CD4-positive, alpha-beta memory T cell (primary cell): ENCODE results near the gene ZNF385A. TPM values are rescaled to one million over a fixed set of nuclear protein-coding genes. Genes with fewer than 3 reads are reported as not detected.

ENCODE experiments used
- CTCF ChIA-PET: fragments of 350-600 bp; sonication (Branson Sonifier 250); formaldehyde crosslinking; loops from one replicate; lab custom pipeline; 2021; ENCODE audit warnings: inconsistent platforms; ENCODE audit not compliant: partially characterized antibody; lab: Charles Lee
- POLR2A ChIA-PET: fragments of 350-600 bp; sonication (Branson Sonifier 250); formaldehyde crosslinking; loops from one replicate; lab custom pipeline; 2021; ENCODE audit not compliant: partially characterized antibody; lab: Charles Lee
- DNase-seq, 5 donors: peaks; one replicate each; pipeline versions ENCODE4 v3.0.0 to v3.0.0-alpha.2; 2020 to 2022; ENCODE audit warnings: mixed read lengths in 1 of 5
- H3K27ac ChIP-seq: one replicate; pipeline ENCODE4 v1.7.0; 2013; ENCODE audit warnings: low read depth, low read length
- H3K27me3 ChIP-seq: 2 replicates; pipeline ENCODE4 v1.7.0; 2013; ENCODE audit warnings: mild to moderate bottlenecking, low read length, moderate library complexity; ENCODE audit not compliant: insufficient read depth
- H3K36me3 ChIP-seq: 2 replicates; pipeline ENCODE4 v1.7.0; 2013; ENCODE audit warnings: mild to moderate bottlenecking, low read length, moderate library complexity; ENCODE audit not compliant: insufficient read depth
- H3K4me1 ChIP-seq: 2 replicates; pipeline ENCODE4 v1.7.0; 2013; ENCODE audit warnings: mild to moderate bottlenecking, low read length, moderate library complexity; ENCODE audit not compliant: insufficient read depth
- H3K4me3 ChIP-seq, 2 donors: one replicate each; pipeline ENCODE4 v1.7.0; 2013; ENCODE audit warnings: low read length in 2 of 2, mild to moderate bottlenecking in 1 of 2
- H3K9me3 ChIP-seq, 2 donors: one replicate each; pipeline ENCODE4 v1.7.0; 2013; ENCODE audit warnings: low read length in 2 of 2, control low read depth in 1 of 2; ENCODE audit not compliant: control insufficient read depth in 1 of 2
- H3K27ac Mint-ChIP-seq, 7 donors: one replicate each; pipeline ENCODE4 v1.8.0; 2020 to 2021; ENCODE audit warnings: mixed read lengths in 7 of 7, mild to moderate bottlenecking in 6 of 7, inconsistent platforms in 3 of 7, moderate library complexity in 3 of 7
- H3K27me3 Mint-ChIP-seq, 2 donors: one replicate each; pipeline ENCODE4 v1.8.0; 2020 to 2021; ENCODE audit warnings: mixed read lengths in 2 of 2
- H3K36me3 Mint-ChIP-seq, 2 donors: one replicate each; pipeline ENCODE4 v1.8.0; 2020 to 2021; ENCODE audit warnings: mixed read lengths in 2 of 2, inconsistent platforms in 1 of 2, mild to moderate bottlenecking in 1 of 2
- H3K4me1 Mint-ChIP-seq, 4 donors: one replicate each; pipeline ENCODE4 v1.8.0; 2020 to 2021; ENCODE audit warnings: mixed read lengths in 4 of 4, mild to moderate bottlenecking in 1 of 4
- H3K4me3 Mint-ChIP-seq, 8 donors: one replicate each; pipeline ENCODE4 v1.8.0; 2020 to 2021; ENCODE audit warnings: mixed read lengths in 8 of 8, mild to moderate bottlenecking in 7 of 8, moderate library complexity in 6 of 8, inconsistent platforms in 3 of 8
- H3K9me3 Mint-ChIP-seq, 8 donors: one replicate each; pipeline ENCODE4 v1.8.0; 2020 to 2021; ENCODE audit warnings: mixed read lengths in 8 of 8, mild to moderate bottlenecking in 5 of 8, inconsistent platforms in 3 of 8, moderate library complexity in 1 of 8
- intact Hi-C: fragments of 100-400 bp; cut with micrococcal nuclease; formaldehyde crosslinking; loops from one replicate; pipeline ENCODE4 v1.15.1; 2023
- polyA plus RNA-seq, 2 donors: library from polyadenylated mRNA; unstranded; fragments of 300-500 nt; fragmentation: Illumina TruSeq; gene quantifications; one replicate each; pipeline ENCODE4 v1.2.3, GENCODE V29; 2021
- total RNA-seq, 2 experiments: library from RNA; stranded (reverse); gene quantifications; one replicate each; pipeline ENCODE4 v1.2.3, GENCODE V29; 2021

The ZNF385A gene
- total and polyA plus RNA-seq, 4 experiments from 2014 or later = 1.8 to 2.1 TPM; not detected in 2

DNA sequence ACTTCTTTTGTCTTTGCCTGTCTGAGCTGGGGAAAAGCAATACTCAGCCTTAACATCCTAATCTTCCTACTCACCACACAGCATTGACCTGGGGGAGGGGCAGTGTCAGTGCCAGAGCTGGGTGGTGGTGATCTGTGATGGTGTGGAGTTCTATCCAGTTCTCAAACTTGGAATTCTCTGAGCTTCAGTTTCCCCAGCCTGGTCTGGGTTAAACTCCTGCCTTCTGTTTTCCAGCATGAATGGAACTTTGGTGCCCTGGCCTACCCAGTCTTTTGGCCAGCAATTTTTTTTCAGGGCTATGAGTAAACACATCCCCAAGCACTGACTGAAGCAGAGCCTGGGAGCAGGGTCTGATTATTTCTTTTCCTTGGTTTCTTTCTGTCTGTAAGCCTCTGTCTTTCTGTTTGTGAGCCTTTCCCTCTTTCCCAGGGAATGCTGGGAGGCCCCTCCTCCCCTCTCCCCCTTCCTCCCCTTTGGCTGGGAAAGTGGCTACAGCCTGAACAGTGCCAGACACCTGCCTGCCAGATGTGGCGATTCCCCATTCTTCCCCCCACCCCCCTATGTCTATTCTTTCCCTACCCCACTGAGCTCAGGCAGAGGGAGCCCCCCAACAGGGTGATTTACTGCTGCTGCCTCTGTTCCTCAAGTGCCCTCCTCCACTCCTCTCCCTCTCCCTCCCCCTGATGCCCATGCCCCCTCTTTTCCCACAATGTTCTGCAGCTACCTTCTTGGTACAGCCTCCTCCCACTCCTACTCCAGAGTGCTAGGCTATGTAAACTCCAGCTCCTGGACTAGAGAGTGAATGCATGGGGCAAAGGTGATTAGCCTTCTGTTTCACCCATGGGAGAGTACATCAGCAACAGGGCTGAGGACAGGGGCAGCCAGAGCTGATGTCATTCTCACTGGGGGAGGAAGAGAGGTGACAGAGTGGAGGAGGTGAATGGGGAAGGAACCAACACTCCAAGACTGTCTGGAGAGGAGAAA lies 31.4 kb downstream of the ZNF385A start:
- ChIA-PET POLR2A (interaction anchor here (0.9 to 2.0 kb wide), 3 partner anchors 19 to 137 kb away, joined by 3 to 11 read pairs (median 4); partner anchors contain the start of gene COPZ1), CTCF (interaction anchor here (0.7 to 2.6 kb wide), 11 partner anchors 10 to 348 kb away, joined by 3 to 12 read pairs (median 4); partner anchors contain the start of gene COPZ1)
- Mint-ChIP-seq H3K27ac (peak overlapping the region in 3 of 7 donors; percentile 70 to 81 (median 73)), H3K36me3 (peaks cover 33 to 36% of the 10 kb centered on the region in 2 donors), H3K9me3 (no peaks in the 10 kb centered on the region), H3K27me3 (no peaks in the 10 kb centered on the region), H3K4me3 (no peak overlapping the region), H3K4me1 (peaks cover 11 to 18% (median 12%) of the 10 kb centered on the region in 4 donors)
- H3K27ac ChIP-seq = no peak overlapping the region
- H3K27me3 ChIP-seq = no peaks in the 10 kb centered on the region
- no peak overlapping the region for H3K4me3 ChIP-seq
- H3K4me1 ChIP-seq = peaks cover 25% of the 10 kb centered on the region
- peaks cover 31% of the 10 kb centered on the region for H3K36me3 ChIP-seq
- no peaks in the 10 kb centered on the region for H3K9me3 ChIP-seq
- no peak for DNase-seq
- intact Hi-C loops = loop anchor here (10.0 kb wide), 1 partner anchor 358 kb away; no protein-coding TSS in a partner anchor

GRCh38 chr12:54352022-54352531 lies 32.5 kb downstream of the ZNF385A start:
- Mint-ChIP-seq H3K4me3 (peak overlapping the region; percentile 72 to 85 (median 76)), H3K9me3 (no peaks in the 10 kb centered on the region), H3K4me1 (peaks cover 11 to 18% (median 12%) of the 10 kb centered on the region in 4 donors), H3K36me3 (peaks cover 44 to 46% of the 10 kb centered on the region in 2 donors), H3K27me3 (no peaks in the 10 kb centered on the region), H3K27ac (peak overlapping the region in 6 of 7 donors; percentile 70 to 91 (median 76))
- no peaks in the 10 kb centered on the region for H3K9me3 ChIP-seq
- no peak overlapping the region for H3K27ac ChIP-seq
- CTCF ChIA-PET = interaction anchor here (1.0 to 2.6 kb wide), 6 partner anchors 16 to 58 kb away, joined by 3 to 12 read pairs (median 6); partner anchors contain the start of gene COPZ1
- peaks cover 14% of the 10 kb centered on the region for H3K4me1 ChIP-seq
- no peak for DNase-seq
- no peak overlapping the region for H3K4me3 ChIP-seq
- POLR2A ChIA-PET = interaction anchor here (0.7 to 2.1 kb wide), 6 partner anchors 7 to 136 kb away, joined by 3 to 11 read pairs (median 4); partner anchors contain the start of genes CBX5, COPZ1 and HNRNPA1
- intact Hi-C loops = loop anchor here (10.0 kb wide), 1 partner anchor 357 kb away; no protein-coding TSS in a partner anchor
- H3K27me3 ChIP-seq = no peaks in the 10 kb centered on the region
- peaks cover 41% of the 10 kb centered on the region for H3K36me3 ChIP-seq

DNA sequence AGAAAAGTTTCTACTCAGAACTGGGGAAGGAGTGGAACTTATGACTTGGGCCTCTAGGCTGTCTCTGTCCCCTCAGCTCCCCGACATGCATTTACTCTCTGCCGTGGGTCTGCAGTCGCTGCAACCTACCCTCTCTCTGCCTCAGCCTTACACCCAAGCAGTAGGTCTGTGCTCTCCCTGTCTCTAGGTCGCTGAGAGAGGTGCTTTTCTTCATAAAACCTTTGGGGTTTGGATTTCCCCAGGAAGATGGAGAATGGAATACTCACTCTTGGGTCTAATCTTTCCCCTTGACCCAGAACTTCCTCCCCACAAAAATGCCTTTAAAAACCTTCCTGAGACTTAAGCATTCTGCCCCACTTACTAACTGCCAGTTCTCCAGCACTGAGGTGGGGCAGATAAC lies 33.2 kb downstream of the ZNF385A start:
- Mint-ChIP-seq H3K27ac (peak overlapping the region in 2 of 7 donors; percentile 24 to 70), H3K4me3 (no peak overlapping the region), H3K9me3 (no peaks in the 10 kb centered on the region), H3K4me1 (peaks cover 11 to 18% (median 12%) of the 10 kb centered on the region in 4 donors), H3K27me3 (no peaks in the 10 kb centered on the region), H3K36me3 (peaks cover 49 to 53% of the 10 kb centered on the region in 2 donors)
- Histone ChIP-seq H3K9me3 (no peaks in the 10 kb centered on the region), H3K36me3 (peaks cover 45% of the 10 kb centered on the region), H3K27me3 (no peaks in the 10 kb centered on the region), H3K27ac (no peak overlapping the region), H3K4me3 (no peak overlapping the region), H3K4me1 (peaks cover 14% of the 10 kb centered on the region)
- CTCF ChIA-PET = interaction anchor here (1.2 to 2.6 kb wide), 2 partner anchors 26 to 45 kb away, joined by 3 to 7 read pairs; partner anchors contain the start of gene COPZ1
- DNase-seq = no peak
- intact Hi-C loops = loop anchor here (10.0 kb wide), 1 partner anchor 357 kb away; no protein-coding TSS in a partner anchor
- POLR2A ChIA-PET = interaction anchor here (1.8 to 2.1 kb wide), 3 partner anchors 8 to 71 kb away, joined by 5 to 11 read pairs (median 7); partner anchors contain the start of genes CBX5, COPZ1 and HNRNPA1

- H3K27me3 ChIP-seq = no peaks in the 10 kb centered on the region
- Mint-ChIP-seq H3K4me1 (peaks cover 11 to 18% (median 12%) of the 10 kb centered on the region in 4 donors), H3K36me3 (peaks cover 49 to 55% of the 10 kb centered on the region in 2 donors), H3K27ac (peak overlapping the region in 2 of 7 donors; percentile 20 to 24), H3K9me3 (no peaks in the 10 kb centered on the region), H3K27me3 (no peaks in the 10 kb centered on the region), H3K4me3 (no peak overlapping the region)
- DNase-seq = no peak
- peaks cover 45% of the 10 kb centered on the region for H3K36me3 ChIP-seq
- H3K4me1 ChIP-seq = peaks cover 14% of the 10 kb centered on the region
- H3K4me3 ChIP-seq = no peak overlapping the region
- no peak overlapping the region for H3K27ac ChIP-seq
- no peaks in the 10 kb centered on the region for H3K9me3 ChIP-seq
- intact Hi-C loops = loop anchor here (10.0 kb wide), 1 partner anchor 356 kb away; no protein-coding TSS in a partner anchor
- ChIA-PET POLR2A (interaction anchor here (1.8 to 2.1 kb wide), 2 partner anchors 9 to 71 kb away, joined by 5 to 7 read pairs; partner anchors contain the start of genes CBX5 and HNRNPA1), CTCF (interaction anchor here (0.9 to 2.6 kb wide), 5 partner anchors 14 to 44 kb away, joined by 3 to 7 read pairs (median 4); partner anchors contain the start of gene COPZ1)
Observed at GRCh38 chr12:54350743-54351142, 33.8 kb downstream of the ZNF385A start.

DNA sequence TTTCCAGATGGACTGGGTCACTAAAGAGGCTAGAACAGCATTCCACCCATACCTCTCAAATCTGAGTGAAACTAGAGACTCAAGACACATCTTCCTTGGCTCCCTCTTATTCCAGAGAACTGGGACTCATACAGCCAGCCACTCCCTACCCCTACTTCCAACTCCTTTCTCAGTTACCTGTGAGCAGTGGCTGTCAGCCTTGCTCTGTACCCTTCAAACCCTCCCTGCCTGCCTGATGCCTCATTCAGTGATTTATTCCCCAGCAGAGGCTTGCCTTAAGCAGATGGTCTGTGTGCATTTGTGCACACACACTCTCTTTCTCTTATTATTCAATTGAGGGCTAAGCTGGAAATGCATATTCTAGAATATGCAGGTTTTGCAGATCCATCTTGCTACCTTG lies 34.9 kb downstream of the ZNF385A start:
- Mint-ChIP-seq H3K9me3 (no peaks in the 10 kb centered on the region), H3K27me3 (no peaks in the 10 kb centered on the region), H3K4me1 (peaks cover 11 to 18% (median 12%) of the 10 kb centered on the region in 4 donors), H3K27ac (peak overlapping the region in 1 of 7 donors; percentile 42), H3K36me3 (peaks cover 51 to 62% of the 10 kb centered on the region in 2 donors), H3K4me3 (peak overlapping the region in 1 of 8 donors; percentile 11)
- H3K9me3 ChIP-seq = no peaks in the 10 kb centered on the region
- no peaks in the 10 kb centered on the region for H3K27me3 ChIP-seq
- CTCF ChIA-PET = interaction anchor here (0.9 to 1.6 kb wide), 2 partner anchors 13 to 14 kb away, joined by 3 to 4 read pairs; no protein-coding TSS in a partner anchor
- intact Hi-C loops = loop anchor here (10.0 kb wide), 1 partner anchor 355 kb away; no protein-coding TSS in a partner anchor
- peaks cover 14% of the 10 kb centered on the region for H3K4me1 ChIP-seq
- POLR2A ChIA-PET = no interaction called here
- H3K36me3 ChIP-seq = peaks cover 54% of the 10 kb centered on the region
- H3K4me3 ChIP-seq = no peak overlapping the region
- no peak for DNase-seq
- H3K27ac ChIP-seq = no peak overlapping the region

GRCh38 chr12:54349036-54349435 lies 35.5 kb downstream of the ZNF385A start:
- no peaks in the 10 kb centered on the region for H3K9me3 Mint-ChIP-seq
- H3K4me1 ChIP-seq = peaks cover 14% of the 10 kb centered on the region
- H3K27me3 ChIP-seq = no peaks in the 10 kb centered on the region
- H3K27ac Mint-ChIP-seq = peak overlapping the region in 1 of 7 donors; percentile 68
- H3K36me3 ChIP-seq = peaks cover 55% of the 10 kb centered on the region
- POLR2A ChIA-PET = interaction anchor here (0.6 to 0.7 kb wide), 2 partner anchors 9 to 66 kb away, joined by 3 read pairs; no protein-coding TSS in a partner anchor
- H3K27ac ChIP-seq = no peak overlapping the region
- peaks cover 11 to 18% (median 12%) of the 10 kb centered on the region in 4 donors for H3K4me1 Mint-ChIP-seq
- no peak for DNase-seq
- intact Hi-C loops = no loop called here
- no peaks in the 10 kb centered on the region for H3K27me3 Mint-ChIP-seq
- CTCF ChIA-PET = interaction anchor here (1.6 kb wide), 1 partner anchor 13 kb away, joined by 4 read pairs; no protein-coding TSS in a partner anchor
- no peak overlapping the region for H3K4me3 ChIP-seq
- no peak overlapping the region for H3K4me3 Mint-ChIP-seq
- no peaks in the 10 kb centered on the region for H3K9me3 ChIP-seq
- H3K36me3 Mint-ChIP-seq = peaks cover 50 to 64% of the 10 kb centered on the region in 2 donors
